B cell (primary cell): ENCODE measurements around the gene OR6K2. TPM values are rescaled to one million over a fixed set of nuclear protein-coding genes. Genes with fewer than 3 reads are reported as not detected.

ENCODE experiments used
- ATAC-seq: fragments of 200-7000 bp; cut with Tn5 transposase; one replicate; pipeline ENCODE4 v1.10.0; 2021; ENCODE audit warnings: low read depth, mild to moderate bottlenecking, moderate number of reproducible peaks, moderate library complexity
- CTCF ChIA-PET: fragments of 350-600 bp; sonication (Branson Sonifier 250); formaldehyde crosslinking; loops from one replicate; lab custom pipeline; 2021; ENCODE audit warnings: antibody characterized with exemption, inconsistent platforms; lab: Charles Lee
- POLR2A ChIA-PET: fragments of 350-600 bp; sonication (Branson Sonifier 250); formaldehyde crosslinking; loops from one replicate; lab custom pipeline; 2021; ENCODE audit warnings: antibody characterized with exemption; lab: Charles Lee
- DNase-seq: peaks from one replicate; pipeline ENCODE4 v3.0.0; 2013
- H2AFZ ChIP-seq: 2 replicates; pipeline ENCODE4 v1.6.1; 2012; ENCODE audit warnings: mild to moderate bottlenecking, low read depth, low read length; ENCODE audit not compliant: insufficient read depth, poor library complexity, severe bottlenecking
- H3K27ac ChIP-seq, 2 donors: 1 replicate in 1 of 2; 2 replicates in 1 of 2; pipeline ENCODE4 v1.5.1; 2012 to 2013; ENCODE audit warnings: low read length in 2 of 2, mild to moderate bottlenecking in 2 of 2, moderate library complexity in 1 of 2
- H3K27me3 ChIP-seq, 4 experiments: fragments of 200-600 bp in 1 of 4; sonication (generic) in 1 of 4; replicated peaks in 1 of 4; 1 replicate in 2 of 4; 2 replicates in 2 of 4; pipeline versions ENCODE4 v1.6.1 to v1.7.0; 2013 to 2016; ENCODE audit warnings: low read length in 3 of 4, mild to moderate bottlenecking in 2 of 4, mixed read lengths in 1 of 4, moderate library complexity in 1 of 4; ENCODE audit not compliant: insufficient read depth in 4 of 4, control insufficient read depth in 3 of 4; ENCODE audit errors: control extremely low read depth in 1 of 4
- H3K36me3 ChIP-seq, 2 experiments: replicated peaks in 1 of 2; 1 replicate in 1 of 2; 2 replicates in 1 of 2; pipeline versions ENCODE4 v1.6.1 to v1.7.1; 2013; ENCODE audit warnings: low read length in 1 of 2; ENCODE audit not compliant: insufficient read depth in 2 of 2, control insufficient read depth in 1 of 2; ENCODE audit errors: control extremely low read depth in 1 of 2, extremely low read depth in 1 of 2
- H3K4me1 ChIP-seq, 2 donors: fragments of 200-600 bp in 1 of 2; sonication (generic) in 1 of 2; 1 replicate in 1 of 2; 2 replicates in 1 of 2; pipeline versions ENCODE4 v1.5.1 to v1.6.1; 2013 to 2017; ENCODE audit warnings: low read length in 2 of 2; ENCODE audit not compliant: control insufficient read depth in 2 of 2, insufficient read depth in 2 of 2
- H3K4me2 ChIP-seq: replicated peaks from 2 replicates; pipeline ENCODE3; 2012; ENCODE audit warnings: mild to moderate bottlenecking, low read depth, low read length; ENCODE audit not compliant: poor library complexity, severe bottlenecking
- H3K4me3 ChIP-seq, 5 experiments: fragments of 200-600 bp in 1 of 5; sonication (generic) in 1 of 5; 1 replicate in 3 of 5; 2 replicates in 2 of 5; pipeline versions ENCODE4 v1.5.1 to v1.7.0; 2011 to 2016; ENCODE audit warnings: low read length in 4 of 5, mild to moderate bottlenecking in 4 of 5, low read depth in 2 of 5, control low read depth in 1 of 5, moderate library complexity in 1 of 5; ENCODE audit not compliant: insufficient read depth in 1 of 5; ENCODE audit errors: control extremely low read depth in 1 of 5, extremely low read depth in 1 of 5
- H3K79me2 ChIP-seq: fragments of 200-600 bp; sonication (generic); one replicate; pipeline ENCODE4 v1.6.0; 2016; ENCODE audit warnings: low read length; ENCODE audit not compliant: control insufficient read depth, insufficient read depth
- H3K9ac ChIP-seq: fragments of 200-600 bp; sonication (generic); 2 replicates; pipeline ENCODE4 v1.6.1; 2017; ENCODE audit warnings: mild to moderate bottlenecking, low read length, moderate library complexity
- H3K9me3 ChIP-seq, 3 donors: one replicate each; pipeline versions ENCODE4 v1.6.1 to v1.7.1; 2013; ENCODE audit warnings: low read length in 2 of 3; ENCODE audit not compliant: control insufficient read depth in 2 of 3, insufficient read depth in 1 of 3; ENCODE audit errors: control extremely low read depth in 1 of 3
- H4K20me1 ChIP-seq: 2 replicates; pipeline ENCODE4 v1.6.0; 2012; ENCODE audit warnings: mild to moderate bottlenecking, low read length; ENCODE audit not compliant: insufficient read depth, control insufficient read depth, poor library complexity, severe bottlenecking
- H3K27ac Mint-ChIP-seq: one replicate; pipeline ENCODE4 v1.8.0; 2021; ENCODE audit warnings: mixed read lengths
- H3K27me3 Mint-ChIP-seq: one replicate; pipeline ENCODE4 v1.8.0; 2021; ENCODE audit warnings: mixed read lengths
- H3K4me1 Mint-ChIP-seq: one replicate; pipeline ENCODE4 v1.8.0; 2021; ENCODE audit warnings: mixed read lengths
- H3K4me3 Mint-ChIP-seq: one replicate; pipeline ENCODE4 v1.8.0; 2021; ENCODE audit warnings: mixed read lengths
- H3K9me3 Mint-ChIP-seq: one replicate; pipeline ENCODE4 v1.8.0; 2022; ENCODE audit warnings: mixed read lengths; ENCODE audit not compliant: insufficient read depth
- CTCF ChIP-seq: fragments of 200-600 bp; IDR thresholded peaks from one replicate; pipeline ENCODE4 v1.8.0; 2022; ENCODE audit warnings: antibody characterized with exemption, mild to moderate bottlenecking
- EZH2 ChIP-seq: IDR thresholded peaks from 2 replicates; pipeline ENCODE4 v1.6.1; 2012; ENCODE audit warnings: borderline replicate concordance, low read depth, mild to moderate bottlenecking, moderate library complexity, low read length; ENCODE audit not compliant: insufficient read depth, poor library complexity, severe bottlenecking
- WGBS: methylation state at CpG from one replicate; pipeline ENCODE4 v1.1.5; 2013; ENCODE audit warnings: missing lambda C conversion rate; ENCODE audit not compliant: insufficient coverage; 5-methylcytosine and 5-hydroxymethylcytosine counted together
- intact Hi-C: fragments of 100-400 bp; cut with micrococcal nuclease; formaldehyde crosslinking; loops from one replicate; pipeline ENCODE4 v1.10.0; 2022
- polyA plus RNA-seq: library from polyadenylated mRNA; depleted of rRNA; stranded (reverse); fragments of >200 nt; gene quantifications from 2 replicates; pipeline ENCODE4 v1.2.3, GENCODE V29; 2012
- total RNA-seq, 2 donors: library from RNA; stranded (reverse); fragments of 120-200 nt in 1 of 2; gene quantifications; 1 replicate in 1 of 2; 2 replicates in 1 of 2; pipeline versions ENCODE4 v1.2.3 to v1.2.4, GENCODE V29; 2013 to 2022

The OR6K2 gene
- total and polyA plus RNA-seq, 2 donors (not counting 1 experiment from before 2014, with no cell fraction given) = not detected

- ChIA-PET CTCF (no interaction called here), POLR2A (no interaction called here)
- Histone ChIP-seq H3K36me3 (no peaks in the 10 kb centered on the region), H3K4me1 (no peaks in the 10 kb centered on the region), H2AFZ (no peak overlapping the region), H3K27me3 (peaks cover 0 to 11% (median 0%) of the 10 kb centered on the region in 4 experiments), H3K9ac (no peak overlapping the region), H3K9me3 (peaks cover 0 to 1% (median 0%) of the 10 kb centered on the region in 3 donors), H3K4me3 (no peak overlapping the region), H3K79me2 (no peaks in the 10 kb centered on the region), H4K20me1 (no peaks in the 10 kb centered on the region), H3K27ac (no peak overlapping the region), H3K4me2 (no peak overlapping the region)
- H3K27ac Mint-ChIP-seq = no peak overlapping the region
- H3K4me1 Mint-ChIP-seq = no peaks in the 10 kb centered on the region
- no peaks in the 10 kb centered on the region for H3K9me3 Mint-ChIP-seq
- DNase-seq (no peak), ATAC-seq (no peak)
- no peak overlapping the region for H3K4me3 Mint-ChIP-seq
- 86% methylated on average over 1 of the region's 4 CpGs for WGBS
- no peak for TF ChIP-seq CTCF
- no peak for TF ChIP-seq EZH2
- peaks cover 25% of the 10 kb centered on the region for H3K27me3 Mint-ChIP-seq
- intact Hi-C loops = no loop called here
These were observed 10.6 kb upstream of the OR6K2 start for GRCh38 chr1:158711098-158711497.

- H3K4me2 ChIP-seq = no peak overlapping the region
- H3K79me2 ChIP-seq = no peaks in the 10 kb centered on the region
- H3K27ac ChIP-seq = no peak overlapping the region
- Mint-ChIP-seq H3K27ac (no peak overlapping the region), H3K4me3 (no peak overlapping the region), H3K9me3 (no peaks in the 10 kb centered on the region), H3K4me1 (no peaks in the 10 kb centered on the region), H3K27me3 (peaks cover 9% of the 10 kb centered on the region)
- intact Hi-C loops = no loop called here
- WGBS = no CpG with 5 or more reads among the region's 2 CpGs
- no peak overlapping the region for H3K9ac ChIP-seq
- TF ChIP-seq EZH2 (no peak), CTCF (no peak)
- H4K20me1 ChIP-seq = no peaks in the 10 kb centered on the region
- H3K27me3 ChIP-seq = peaks cover 0 to 2% (median 0%) of the 10 kb centered on the region in 4 experiments
- no peaks in the 10 kb centered on the region for H3K36me3 ChIP-seq
- DNase-seq (no peak), ATAC-seq (no peak)
- no peaks in the 10 kb centered on the region for H3K9me3 ChIP-seq
- H3K4me3 ChIP-seq = no peak overlapping the region
- no peaks in the 10 kb centered on the region for H3K4me1 ChIP-seq
- POLR2A ChIA-PET = no interaction called here
- CTCF ChIA-PET = no interaction called here
- no peak overlapping the region for H2AFZ ChIP-seq
These were observed 5.6 kb upstream of the OR6K2 start for GRCh38 chr1:158706096-158706495.
